HG02678 (cell line): ENCODE data around the gene CIAO2B.
"Not testable (repeated sequence)": the region's sequence is repeated elsewhere in the genome, so short reads cannot be mapped to it uniquely, and the experiment has no call there.

ENCODE experiments used
- ATAC-seq: cut with Tn5 transposase; IDR thresholded peaks from one replicate; pipeline ENCODE4 v1.9.1; 2021; ENCODE audit warnings: mild to moderate bottlenecking, moderate library complexity; ENCODE audit not compliant: unreplicated experiment

Gene CIAO2B

GRCh38 chr16:66934138-66934838, at the start of gene CIAO2B:
CIAO2B (minus strand) TSS chr16:66934402; CDS start chr16:66934364, 38 bp downstream.
- peak; percentile 85 for ATAC-seq

GRCh38 chr16:66983033-66983432, 48.8 kb upstream of the CIAO2B start:
- no peak for ATAC-seq

- no peak for ATAC-seq
These were observed 45.0 kb upstream of the CIAO2B start for GRCh38 chr16:66979011-66979717.

- ATAC-seq = peak; percentile 77
These were observed 43.3 kb upstream of the CIAO2B start for GRCh38 chr16:66977341-66978113.

- ATAC-seq = no peak
These were observed 42.5 kb upstream of the CIAO2B start for GRCh38 chr16:66976746-66977145.

GRCh38 chr16:66975302-66975893, 41.2 kb upstream of the CIAO2B start:
- ATAC-seq = no peak

- not testable (repeated sequence) for ATAC-seq
These were observed 40.7 kb upstream of the CIAO2B start for GRCh38 chr16:66974932-66975246.

- not testable (repeated sequence) for ATAC-seq
These were observed 40.1 kb upstream of the CIAO2B start for GRCh38 chr16:66974156-66974931.

GRCh38 chr16:66973716-66974115, 39.5 kb upstream of the CIAO2B start:
- no peak for ATAC-seq

GRCh38 chr16:66972983-66973382, 38.8 kb upstream of the CIAO2B start:
- ATAC-seq = no peak

GRCh38 chr16:66970775-66971720, 36.8 kb upstream of the CIAO2B start:
- no peak for ATAC-seq

GRCh38 chr16:66968847-66969246, 34.6 kb upstream of the CIAO2B start:
- no peak for ATAC-seq

- ATAC-seq = no peak
These were observed 29.8 kb upstream of the CIAO2B start for GRCh38 chr16:66964049-66964448.

GRCh38 chr16:66961914-66962313, 27.7 kb upstream of the CIAO2B start:
- no peak for ATAC-seq

- ATAC-seq = peak; percentile 60
These were observed 27.0 kb upstream of the CIAO2B start, which contains the start of gene CES3 for GRCh38 chr16:66961065-66961744. CES3 (plus strand) TSS chr16:66961266; CDS start chr16:66961308, 42 bp downstream.

GRCh38 chr16:66960270-66960669, 26.1 kb upstream of the CIAO2B start:
- ATAC-seq = no peak

GRCh38 chr16:66959704-66960161, 25.5 kb upstream of the CIAO2B start:
- no peak for ATAC-seq

GRCh38 chr16:66958857-66959703, 24.9 kb upstream of the CIAO2B start:
- no peak for ATAC-seq
